ENCODE results near the gene CA11.

The CA11 gene

GRCh38 chr19:48611872-48612271 lies 34.1 kb downstream of the CA11 start:
- no peak for DNase-seq

GRCh38 chr19:48609571-48610108 lies 36.3 kb downstream of the CA11 start:
- DNase-seq = peak; percentile 12

GRCh38 chr19:48608798-48609263 lies 37.2 kb downstream of the CA11 start:
- peak; percentile 40 for DNase-seq

- DNase-seq = no peak
Observed at GRCh38 chr19:48607359-48607755, 38.6 kb downstream of the CA11 start.

GRCh38 chr19:48606463-48607358 lies 39.3 kb downstream of the CA11 start, which contains the start of gene SPACA4:
Gene SPACA4 (plus strand): TSS chr19:48606742. CDS start chr19:48606979, 237 bp downstream.
- DNase-seq = peak; percentile 15

GRCh38 chr19:48603850-48604249 lies 42.1 kb downstream of the CA11 start:
- no peak for DNase-seq

GRCh38 chr19:48603449-48603848 lies 42.5 kb downstream of the CA11 start:
- no peak for DNase-seq

- DNase-seq = no peak
Observed at GRCh38 chr19:48603001-48603400, 43.0 kb downstream of the CA11 start.

- peak; percentile 10 for DNase-seq
Observed at GRCh38 chr19:48600679-48601417, 45.1 kb downstream of the CA11 start.

GRCh38 chr19:48598996-48599700 lies 46.8 kb downstream of the CA11 start:
- DNase-seq = peak; percentile 13

GRCh38 chr19:48596679-48597465 lies 49.1 kb downstream of the CA11 start:
- DNase-seq = no peak

- DNase-seq = no peak
Observed at GRCh38 chr19:48596237-48596636, 49.8 kb downstream of the CA11 start.

- DNase-seq = no peak
Observed at GRCh38 chr19:48595833-48596232, 50.2 kb downstream of the CA11 start.

GRCh38 chr19:48595171-48595570 lies 50.8 kb downstream of the CA11 start:
- DNase-seq = no peak

- DNase-seq = no peak
Observed at GRCh38 chr19:48591021-48591420, 55.0 kb downstream of the CA11 start.

- peak; percentile 90 for DNase-seq
Observed at GRCh38 chr19:48588670-48589401, 57.2 kb downstream of the CA11 start.

All from femur (tissue), 1 donor.